HG03558 (cell line): Measurements from ENCODE around the gene MYL5.
"Not testable (repeated sequence)": the region's sequence is repeated elsewhere in the genome, so short reads cannot be mapped to it uniquely, and the experiment has no call there.

ENCODE experiments used
- ATAC-seq: cut with Tn5 transposase; IDR thresholded peaks from one replicate; pipeline ENCODE4 v1.9.1; 2021; ENCODE audit warnings: moderate number of reproducible peaks; ENCODE audit not compliant: unreplicated experiment; ENCODE audit errors: extremely low read depth

The MYL5 gene

DNA sequence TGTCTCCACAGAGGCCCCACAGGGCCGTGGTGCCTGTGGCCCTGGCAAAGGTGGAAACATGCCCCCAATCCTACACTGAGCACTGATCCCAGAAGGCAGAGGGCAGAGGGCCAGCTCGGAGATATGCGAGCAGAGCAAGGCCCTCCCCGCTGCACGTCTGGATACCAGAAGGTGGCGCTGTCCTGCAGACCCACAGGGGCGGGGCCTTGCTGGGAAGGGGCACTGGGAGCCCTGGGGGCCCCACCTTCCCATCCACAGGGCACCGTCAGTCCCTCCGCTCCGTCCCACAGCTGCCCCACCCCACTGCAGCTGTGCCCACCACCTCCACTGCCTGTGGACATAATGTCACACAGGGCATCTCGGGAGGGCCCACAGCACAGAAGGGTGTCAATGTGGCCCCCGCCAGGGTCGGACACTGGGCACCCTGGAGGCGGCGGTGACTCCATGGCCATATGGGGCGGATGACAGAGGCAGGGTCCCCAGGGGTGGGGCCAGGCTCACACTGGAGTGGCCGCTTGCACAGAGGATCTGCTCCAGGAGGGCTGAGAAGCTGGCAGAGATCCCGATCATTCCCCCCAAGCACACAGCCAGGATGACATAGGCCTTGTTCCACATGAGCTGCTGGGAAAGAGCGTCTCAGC is 9.8 kb downstream of the MYL5 start:
- ATAC-seq, result no peak

GRCh38 chr4:684623-685327 is 10.4 kb downstream of the MYL5 start:
- no peak for ATAC-seq

DNA sequence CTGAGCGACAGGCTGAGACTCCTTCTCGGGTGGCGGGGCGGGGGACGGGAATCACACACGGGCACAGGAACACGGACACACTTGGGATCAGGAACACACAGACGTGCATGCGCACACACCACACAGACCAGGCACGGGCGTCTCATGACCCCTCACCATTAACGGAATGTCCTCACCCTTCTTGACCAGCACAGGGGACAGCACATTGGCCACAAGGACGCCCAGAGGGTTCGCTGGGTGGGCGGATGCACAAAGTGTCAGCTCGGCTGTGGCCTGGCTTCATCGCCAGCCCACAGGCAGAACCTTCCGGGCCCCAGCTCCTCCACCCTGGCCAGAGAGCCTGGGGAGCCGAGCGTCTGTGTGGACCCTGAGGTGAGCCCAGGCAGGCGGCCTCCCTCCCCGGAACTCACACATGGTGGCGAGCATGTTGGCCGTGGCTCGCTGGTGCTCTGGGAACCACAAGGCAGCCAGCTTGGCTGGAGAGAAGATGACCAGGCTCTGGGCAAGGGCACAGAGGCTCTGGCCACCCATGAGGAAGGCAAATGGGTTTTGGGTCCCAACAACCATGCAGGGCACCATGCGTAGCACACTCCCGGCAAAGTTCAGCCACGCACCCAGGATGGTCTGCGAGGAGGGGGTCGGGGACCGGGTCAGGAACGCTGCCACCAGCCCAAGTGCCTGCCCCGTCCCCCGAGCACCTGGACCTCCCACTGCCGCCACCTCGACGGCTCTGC is 11.5 kb downstream of the MYL5 start:
- no peak for ATAC-seq

DNA sequence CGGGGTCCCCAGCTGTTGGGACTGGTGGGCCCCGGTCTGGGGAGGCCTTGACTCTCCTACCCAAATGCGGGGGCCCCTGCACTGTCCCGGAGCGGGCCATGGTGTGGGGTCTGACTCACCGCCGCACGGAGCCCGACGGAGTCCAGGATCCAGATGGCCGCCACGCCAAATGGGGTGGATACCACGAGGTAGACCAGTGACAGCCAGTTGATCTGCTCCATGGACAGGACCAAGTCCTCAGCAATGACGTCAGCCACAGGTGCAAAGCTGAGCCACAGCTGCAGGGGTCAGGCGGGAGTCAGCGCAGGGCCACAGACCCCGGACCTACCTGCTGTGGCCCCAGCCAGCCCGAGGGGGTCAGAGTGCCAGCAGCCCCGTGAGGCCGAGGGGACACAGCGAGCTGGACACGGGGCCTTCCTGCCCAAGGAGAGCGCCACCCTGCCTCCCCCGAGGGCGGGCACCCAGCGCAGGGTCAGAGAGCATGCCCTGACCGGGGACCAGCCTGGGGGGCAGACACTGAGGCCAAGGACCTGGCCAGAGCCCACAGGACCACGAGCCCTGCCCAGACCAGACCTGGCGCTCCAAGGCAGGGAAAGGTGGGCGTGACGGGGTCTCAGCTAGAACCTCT is 12.2 kb downstream of the MYL5 start:
- ATAC-seq, result no peak

GRCh38 chr4:687048-687970 is 13.0 kb downstream of the MYL5 start:
- no peak for ATAC-seq

GRCh38 chr4:687971-688853 is 13.9 kb downstream of the MYL5 start:
- ATAC-seq, result no peak

DNA sequence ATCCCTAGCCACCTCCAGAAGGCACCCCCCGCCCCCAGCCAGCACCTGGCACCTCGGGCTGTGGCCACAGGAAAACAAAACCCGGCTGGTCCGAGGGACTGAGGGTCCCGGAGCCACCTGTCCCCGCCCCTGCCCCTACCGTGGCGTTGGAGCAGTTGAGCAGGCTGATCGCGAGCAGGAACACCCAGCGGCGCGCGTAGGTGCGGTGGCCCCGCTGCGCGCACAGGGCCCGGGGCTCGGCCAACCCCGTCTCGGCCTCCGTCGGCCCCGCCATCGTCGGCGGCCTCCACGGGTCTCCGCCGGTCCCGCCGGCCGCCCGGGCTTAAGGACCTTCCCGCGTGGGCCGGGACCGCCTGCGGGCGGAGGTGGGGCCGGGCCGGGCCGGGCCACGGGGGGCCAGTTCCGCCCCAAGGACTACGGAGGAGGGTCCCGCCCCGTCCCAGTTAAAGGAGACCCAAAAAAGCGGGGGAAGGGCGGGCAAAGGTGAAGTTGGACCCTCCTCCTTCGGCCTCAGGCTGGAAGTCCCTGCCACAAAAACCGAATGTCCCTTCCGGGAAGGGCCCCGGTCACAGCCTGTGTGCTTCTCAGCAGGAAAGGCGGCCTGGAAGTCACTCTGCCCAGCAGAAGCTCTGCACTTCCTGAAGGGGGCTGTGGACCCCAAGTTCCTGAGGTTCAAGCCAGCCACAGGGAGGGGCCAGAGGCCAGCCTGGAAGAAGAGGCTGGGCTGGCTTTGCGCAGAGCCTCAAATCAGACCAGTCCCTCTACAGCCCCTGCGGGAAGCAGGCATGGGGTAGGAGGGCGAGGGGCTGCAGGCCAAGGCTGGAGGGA is 14.7 kb downstream of the MYL5 start, which contains the start of gene SLC49A3:
TSS of gene SLC49A3 (minus strand) at position 298 of the 828 bp plus-strand sequence. CDS start at position 274, 24 bp downstream.
- no peak for ATAC-seq

DNA sequence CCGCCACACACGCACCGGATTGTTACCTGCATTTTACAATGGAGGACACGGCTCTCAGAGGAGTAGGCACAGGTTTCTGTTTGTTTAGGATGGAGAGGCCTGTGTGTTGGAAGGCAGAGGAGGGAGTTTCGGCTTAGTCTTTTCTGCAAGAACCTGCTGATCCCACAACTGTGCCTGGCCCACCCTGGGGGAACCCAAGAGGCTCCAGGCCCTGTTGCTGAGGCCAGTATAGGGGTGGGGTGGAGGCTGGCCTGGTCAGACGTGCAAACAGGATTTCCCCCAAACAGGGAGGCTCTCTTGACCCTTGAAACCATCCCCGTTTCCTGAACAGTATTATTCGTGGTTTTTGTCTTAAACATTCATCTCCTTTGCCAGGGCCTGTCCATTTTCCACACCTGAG is 15.4 kb downstream of the MYL5 start:
- ATAC-seq, result no peak

DNA sequence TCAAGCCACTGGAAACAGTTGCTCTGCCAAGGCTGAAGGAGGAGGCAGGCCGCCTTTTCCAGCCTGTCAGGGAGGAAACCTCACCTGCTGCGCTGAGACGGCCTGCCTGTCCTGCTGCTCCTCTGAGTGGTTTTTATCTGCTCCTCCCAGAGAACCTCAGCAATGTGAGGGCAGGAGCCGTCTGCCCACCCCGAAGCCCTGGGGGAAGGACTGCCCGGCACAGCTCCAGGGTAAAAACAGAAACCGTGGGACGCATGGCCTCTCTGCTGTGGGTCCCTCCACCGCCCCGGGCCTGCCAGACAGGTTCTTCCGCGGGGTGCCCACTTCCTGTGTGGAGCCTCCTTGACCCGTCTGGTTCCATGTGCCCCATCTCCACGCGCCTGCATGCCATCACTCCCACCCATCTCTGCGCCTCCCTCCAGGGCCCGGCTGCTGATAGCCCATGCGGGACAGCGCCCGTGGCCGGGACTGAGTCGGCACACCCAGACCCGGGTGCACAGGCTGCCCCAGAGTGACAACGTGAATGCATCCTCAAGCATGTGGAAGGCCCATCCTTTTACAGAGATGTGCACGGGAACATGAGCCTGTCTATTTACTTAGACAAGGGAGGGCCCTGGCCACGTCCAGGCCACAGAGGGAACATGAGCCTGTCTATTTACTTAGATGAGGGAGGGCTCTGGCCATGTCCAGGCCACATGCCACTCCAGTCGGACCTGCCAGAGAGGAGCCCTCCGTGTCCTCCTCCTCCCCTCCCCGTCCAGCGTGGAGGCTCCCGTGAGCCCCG is 18.6 kb downstream of the MYL5 start:
- ATAC-seq, result no peak

- ATAC-seq, result not testable (repeated sequence)
These were observed 20.1 kb downstream of the MYL5 start for GRCh38 chr4:694341-694940.

GRCh38 chr4:699816-700580 is 25.7 kb downstream of the MYL5 start:
- ATAC-seq, result no peak

DNA sequence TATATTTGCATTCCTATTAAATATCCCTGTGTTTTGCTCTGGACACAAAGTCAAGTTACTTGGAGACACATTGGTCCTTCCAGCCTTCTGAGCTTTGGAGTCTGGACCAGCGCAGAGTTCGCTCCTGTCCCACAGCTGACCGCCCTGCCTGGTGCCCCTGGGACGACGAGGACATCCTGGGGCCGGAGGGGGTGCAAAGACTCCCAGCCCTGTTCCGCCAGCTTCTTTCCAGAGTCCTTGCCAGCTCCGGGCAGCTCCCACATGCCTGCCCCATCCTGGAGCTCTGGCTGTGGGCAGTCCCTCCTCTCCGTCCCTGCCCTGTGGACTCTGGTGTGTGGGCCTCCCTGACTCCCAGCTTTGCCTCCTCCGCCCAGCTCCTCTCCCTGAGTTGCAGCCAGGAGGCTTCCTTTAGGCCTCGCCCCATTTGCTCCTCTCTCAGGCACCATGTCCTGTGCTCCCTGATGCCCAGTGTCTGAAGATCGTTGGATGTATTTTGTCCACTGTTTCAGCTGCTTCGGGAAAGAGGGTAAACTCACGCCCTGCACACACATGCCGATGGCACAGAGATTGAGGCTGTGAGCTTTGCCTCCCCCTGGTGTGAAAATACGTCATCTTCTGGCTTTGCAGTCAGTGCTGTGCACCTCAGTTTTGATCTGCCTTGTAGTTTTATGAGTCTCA is 26.4 kb downstream of the MYL5 start:
- no peak for ATAC-seq

- ATAC-seq, result no peak
These were observed 28.3 kb downstream of the MYL5 start for GRCh38 chr4:702618-703048.

DNA sequence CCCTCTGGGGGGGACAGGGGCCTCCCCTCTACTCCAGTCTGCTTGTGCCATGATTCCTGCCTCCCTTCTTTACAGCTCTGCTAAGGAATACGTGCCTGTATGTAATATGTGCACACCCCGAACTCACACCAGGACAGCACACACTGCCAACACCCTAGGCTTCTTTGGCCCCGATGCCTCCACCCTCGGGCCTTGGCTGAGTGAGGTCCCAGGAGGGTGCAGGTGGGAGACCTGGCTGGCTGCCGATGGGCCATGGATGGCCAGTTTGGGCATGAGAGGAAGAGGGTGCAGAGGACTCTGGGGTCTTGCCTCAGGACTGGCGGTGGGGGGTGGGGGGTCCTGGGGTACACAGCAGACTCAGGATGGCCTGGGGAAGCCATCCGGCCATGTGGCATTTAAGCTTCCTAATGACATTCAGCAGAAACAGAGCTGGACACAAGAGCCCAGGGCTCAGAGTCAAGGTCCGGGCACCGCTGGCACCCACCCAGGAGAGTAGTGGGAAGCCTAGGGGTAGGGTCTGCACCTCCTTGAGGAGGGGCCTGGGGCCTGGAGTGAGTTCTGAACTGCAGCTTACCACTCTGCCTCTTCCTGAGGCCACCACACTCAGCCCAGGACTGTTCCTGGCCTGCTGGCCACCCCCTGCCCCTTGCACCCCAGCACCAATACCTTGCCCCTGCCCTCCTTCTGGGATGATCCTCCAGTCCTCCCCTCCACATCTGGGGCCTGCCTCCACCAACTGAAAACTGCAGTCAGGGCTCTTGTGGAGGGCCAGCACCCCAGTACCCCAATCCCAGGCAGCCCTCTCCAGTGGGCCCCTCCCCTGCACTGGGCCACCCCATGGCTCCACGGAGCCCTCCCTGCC is 29.2 kb downstream of the MYL5 start:
- no peak for ATAC-seq
